Endothelial cell (in vitro differentiated cells): ENCODE data around the gene LRRC43. TPM values are rescaled to one million over a fixed set of nuclear protein-coding genes. Genes with fewer than 3 reads are reported as not detected.

ENCODE experiments used
- DNase-seq: peaks from one replicate; pipeline ENCODE4 v3.0.0; 2021; ENCODE audit warnings: low spot score
- H3K27ac Mint-ChIP-seq: one replicate; pipeline ENCODE4 v1.8.0; 2021; ENCODE audit warnings: mixed read lengths, inconsistent platforms; ENCODE audit not compliant: unreplicated experiment
- H3K27me3 Mint-ChIP-seq: one replicate; pipeline ENCODE4 v1.8.0; 2021; ENCODE audit warnings: mild to moderate bottlenecking, moderate library complexity, mixed read lengths, inconsistent platforms; ENCODE audit not compliant: unreplicated experiment
- H3K36me3 Mint-ChIP-seq: one replicate; pipeline ENCODE4 v1.8.0; 2021; ENCODE audit warnings: mild to moderate bottlenecking, low read depth, mixed read lengths, inconsistent platforms; ENCODE audit not compliant: unreplicated experiment
- H3K4me1 Mint-ChIP-seq: one replicate; pipeline ENCODE4 v1.8.0; 2021; ENCODE audit warnings: mild to moderate bottlenecking, mixed read lengths, inconsistent platforms; ENCODE audit not compliant: unreplicated experiment
- H3K4me3 Mint-ChIP-seq: one replicate; pipeline ENCODE4 v1.8.0; 2021; ENCODE audit warnings: mild to moderate bottlenecking, mixed read lengths, inconsistent platforms; ENCODE audit not compliant: unreplicated experiment
- H3K9me3 Mint-ChIP-seq: one replicate; pipeline ENCODE4 v1.8.0; 2021; ENCODE audit warnings: mixed read lengths, inconsistent platforms; ENCODE audit not compliant: unreplicated experiment
- CTCF ChIP-seq: fragments of 200-600 bp; sonication (generic); IDR thresholded peaks from one replicate; pipeline ENCODE4 v1.5.0; 2021; ENCODE audit warnings: antibody characterized with exemption; ENCODE audit not compliant: unreplicated experiment
- total RNA-seq: library from RNA; stranded (reverse); fragmentation: NEBNext Ultra II Directional; extraction: Animal tissue kit (Norgen Biotek cat#: 25700); gene quantifications from one replicate; pipeline ENCODE4 v1.2.1, GENCODE V29; 2021; ENCODE audit not compliant: unreplicated experiment

Gene LRRC43
- total RNA-seq, 1 donor from 2014 or later: 0.31 TPM

DNA sequence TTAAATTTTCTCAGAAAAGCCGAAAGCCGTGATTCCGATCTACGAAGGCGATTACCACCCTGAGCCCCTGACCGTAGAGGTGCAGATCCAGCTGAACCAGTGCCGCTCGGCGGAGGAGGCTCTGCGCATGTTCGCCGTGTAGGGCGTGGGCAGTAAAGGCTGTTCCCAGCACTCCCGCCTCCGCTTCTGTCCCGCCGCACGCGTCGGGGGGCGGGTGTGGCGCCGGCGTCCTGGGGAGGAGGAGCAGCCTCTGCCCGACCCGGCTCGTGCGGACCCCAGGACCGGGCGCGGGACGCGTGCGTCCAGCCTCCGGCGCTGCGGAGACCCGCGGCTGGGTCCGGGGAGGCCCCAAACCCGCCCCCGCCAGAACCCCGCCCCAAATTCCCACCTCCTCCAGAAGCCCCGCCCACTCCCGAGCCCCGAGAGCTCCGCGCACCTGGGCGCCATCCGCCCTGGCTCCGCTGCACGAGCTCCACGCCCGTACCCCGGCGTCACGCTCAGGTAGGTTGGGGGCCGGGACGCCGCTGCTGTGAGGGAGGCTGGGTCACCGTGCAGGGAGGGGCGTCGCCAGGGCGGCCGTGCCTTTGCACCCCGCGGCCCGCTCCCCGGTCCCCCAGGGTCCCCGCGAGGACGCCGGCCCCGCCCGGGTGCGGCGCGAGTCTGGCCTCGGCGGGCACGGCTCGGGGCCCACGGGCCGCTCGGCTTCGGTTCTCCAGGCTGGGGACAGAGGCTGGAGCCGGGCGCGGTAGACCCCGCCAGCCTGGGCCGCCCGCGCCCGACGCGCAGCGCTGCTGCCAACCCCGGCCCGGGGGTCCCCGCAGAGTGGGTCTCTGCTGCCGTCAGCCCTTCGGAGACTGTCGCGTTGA lies 20.6 kb downstream of the LRRC43 start, which contains the start of gene B3GNT4:
B3GNT4 (plus strand) TSS at position 409 of the 866 bp plus-strand sequence. CDS start 910 bp downstream, outside the sequence.
- Mint-ChIP-seq H3K27me3 (peaks cover 26% of the 10 kb centered on the region), H3K36me3 (peaks cover 12% of the 10 kb centered on the region), H3K9me3 (no peaks in the 10 kb centered on the region), H3K4me1 (no peaks in the 10 kb centered on the region), H3K27ac (no peak within 1 kb of the TSS), H3K4me3 (peak within 1 kb of the TSS; percentile 86)
- no peak for TF ChIP-seq CTCF
- DNase-seq: peak; percentile 45

GRCh38 chr12:122204167-122205052 lies 21.5 kb downstream of the LRRC43 start:
- H3K36me3 Mint-ChIP-seq: peaks cover 14% of the 10 kb centered on the region
- no peak overlapping the region for H3K27ac Mint-ChIP-seq
- H3K27me3 Mint-ChIP-seq: peaks cover 26% of the 10 kb centered on the region
- peak overlapping the region; percentile 79 for H3K4me3 Mint-ChIP-seq
- DNase-seq: no peak
- H3K9me3 Mint-ChIP-seq: no peaks in the 10 kb centered on the region
- no peak for TF ChIP-seq CTCF
- no peaks in the 10 kb centered on the region for H3K4me1 Mint-ChIP-seq

DNA sequence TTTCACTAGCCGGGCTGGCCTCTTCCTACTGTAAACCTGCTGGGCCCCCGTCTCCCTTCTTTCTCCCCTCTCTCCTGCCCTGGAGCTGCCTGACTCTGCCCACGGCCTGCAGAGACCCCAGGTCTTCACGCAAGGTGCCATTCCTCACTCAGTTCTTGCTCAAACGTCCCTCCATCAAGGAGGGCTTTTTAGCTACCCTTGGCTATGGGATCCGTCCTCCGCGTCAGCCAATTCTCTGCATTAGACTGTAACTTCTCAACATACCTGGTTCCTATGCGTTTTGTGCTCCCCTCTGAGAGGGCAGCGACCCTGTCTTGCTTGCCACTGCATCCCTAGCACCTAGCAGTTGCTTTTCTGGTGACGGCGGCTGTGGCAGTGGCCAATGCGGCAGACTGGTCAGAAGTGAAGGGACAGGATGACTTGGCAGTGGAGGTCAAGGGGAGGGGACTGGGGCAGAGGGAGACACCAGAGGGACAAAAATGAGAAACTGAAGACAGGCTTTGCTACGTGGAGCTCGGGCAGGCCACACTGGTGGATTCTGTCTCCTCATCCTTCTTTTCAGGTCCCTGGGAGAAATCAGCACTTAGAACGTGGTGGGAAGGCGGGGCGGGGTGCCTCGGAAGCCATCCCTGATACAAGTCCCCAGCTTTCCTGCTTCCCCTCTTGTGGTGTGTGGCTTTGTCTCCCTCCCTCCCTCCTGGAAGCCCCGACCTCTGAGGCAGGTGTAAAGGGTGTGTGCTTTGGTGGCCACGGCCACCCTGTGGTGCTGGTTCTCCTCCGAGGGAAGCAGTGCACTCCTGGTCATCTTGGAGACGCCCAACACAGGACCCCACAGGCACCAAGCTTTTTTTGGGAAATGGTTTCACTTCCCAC lies 22.4 kb downstream of the LRRC43 start:
- Mint-ChIP-seq H3K4me1 (no peaks in the 10 kb centered on the region), H3K27me3 (peaks cover 26% of the 10 kb centered on the region), H3K4me3 (peak overlapping the region; percentile 81), H3K27ac (no peak overlapping the region), H3K9me3 (no peaks in the 10 kb centered on the region), H3K36me3 (peaks cover 20% of the 10 kb centered on the region)
- TF ChIP-seq CTCF: no peak
- DNase-seq: no peak

DNA sequence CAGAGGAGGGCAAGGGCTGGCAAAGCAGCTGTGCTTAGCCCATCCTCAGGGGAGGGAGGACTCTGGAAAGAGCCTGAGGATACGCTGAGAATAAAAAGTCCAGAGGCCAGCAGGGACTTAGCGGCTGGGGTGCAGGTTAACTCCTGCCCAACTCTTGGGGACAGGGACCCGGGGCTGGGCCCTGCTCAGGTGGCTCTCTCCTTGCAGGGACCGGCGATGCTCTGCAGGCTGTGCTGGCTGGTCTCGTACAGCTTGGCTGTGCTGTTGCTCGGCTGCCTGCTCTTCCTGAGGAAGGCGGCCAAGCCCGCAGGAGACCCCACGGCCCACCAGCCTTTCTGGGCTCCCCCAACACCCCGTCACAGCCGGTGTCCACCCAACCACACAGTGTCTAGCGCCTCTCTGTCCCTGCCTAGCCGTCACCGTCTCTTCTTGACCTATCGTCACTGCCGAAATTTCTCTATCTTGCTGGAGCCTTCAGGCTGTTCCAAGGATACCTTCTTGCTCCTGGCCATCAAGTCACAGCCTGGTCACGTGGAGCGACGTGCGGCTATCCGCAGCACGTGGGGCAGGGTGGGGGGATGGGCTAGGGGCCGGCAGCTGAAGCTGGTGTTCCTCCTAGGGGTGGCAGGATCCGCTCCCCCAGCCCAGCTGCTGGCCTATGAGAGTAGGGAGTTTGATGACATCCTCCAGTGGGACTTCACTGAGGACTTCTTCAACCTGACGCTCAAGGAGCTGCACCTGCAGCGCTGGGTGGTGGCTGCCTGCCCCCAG lies 23.4 kb downstream of the LRRC43 start:
- DNase-seq: no peak
- Mint-ChIP-seq H3K4me1 (no peaks in the 10 kb centered on the region), H3K36me3 (peaks cover 20% of the 10 kb centered on the region), H3K27me3 (peaks cover 26% of the 10 kb centered on the region), H3K9me3 (no peaks in the 10 kb centered on the region), H3K4me3 (no peak overlapping the region), H3K27ac (no peak overlapping the region)
- no peak for TF ChIP-seq CTCF
